GM19455 (cell line): ENCODE results near the gene FBXL19.
"Not testable (repeated sequence)": the region's sequence is repeated elsewhere in the genome, so short reads cannot be mapped to it uniquely, and the experiment has no call there.

Source experiments
- ATAC-seq: cut with Tn5 transposase; IDR thresholded peaks from one replicate; pipeline ENCODE4 v1.9.1; 2021; ENCODE audit not compliant: unreplicated experiment

FBXL19 gene, protein sequence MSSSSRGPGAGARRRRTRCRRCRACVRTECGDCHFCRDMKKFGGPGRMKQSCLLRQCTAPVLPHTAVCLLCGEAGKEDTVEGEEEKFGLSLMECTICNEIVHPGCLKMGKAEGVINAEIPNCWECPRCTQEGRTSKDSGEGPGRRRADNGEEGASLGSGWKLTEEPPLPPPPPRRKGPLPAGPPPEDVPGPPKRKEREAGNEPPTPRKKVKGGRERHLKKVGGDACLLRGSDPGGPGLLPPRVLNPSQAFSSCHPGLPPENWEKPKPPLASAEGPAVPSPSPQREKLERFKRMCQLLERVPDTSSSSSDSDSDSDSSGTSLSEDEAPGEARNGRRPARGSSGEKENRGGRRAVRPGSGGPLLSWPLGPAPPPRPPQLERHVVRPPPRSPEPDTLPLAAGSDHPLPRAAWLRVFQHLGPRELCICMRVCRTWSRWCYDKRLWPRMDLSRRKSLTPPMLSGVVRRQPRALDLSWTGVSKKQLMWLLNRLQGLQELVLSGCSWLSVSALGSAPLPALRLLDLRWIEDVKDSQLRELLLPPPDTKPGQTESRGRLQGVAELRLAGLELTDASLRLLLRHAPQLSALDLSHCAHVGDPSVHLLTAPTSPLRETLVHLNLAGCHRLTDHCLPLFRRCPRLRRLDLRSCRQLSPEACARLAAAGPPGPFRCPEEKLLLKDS

GRCh38 chr16:30923554-30924075 is at the start of gene FBXL19:
Gene FBXL19 (plus strand): TSS chr16:30923572. CDS start chr16:30925755, 2,183 bp downstream.
- no peak for ATAC-seq

DNA sequence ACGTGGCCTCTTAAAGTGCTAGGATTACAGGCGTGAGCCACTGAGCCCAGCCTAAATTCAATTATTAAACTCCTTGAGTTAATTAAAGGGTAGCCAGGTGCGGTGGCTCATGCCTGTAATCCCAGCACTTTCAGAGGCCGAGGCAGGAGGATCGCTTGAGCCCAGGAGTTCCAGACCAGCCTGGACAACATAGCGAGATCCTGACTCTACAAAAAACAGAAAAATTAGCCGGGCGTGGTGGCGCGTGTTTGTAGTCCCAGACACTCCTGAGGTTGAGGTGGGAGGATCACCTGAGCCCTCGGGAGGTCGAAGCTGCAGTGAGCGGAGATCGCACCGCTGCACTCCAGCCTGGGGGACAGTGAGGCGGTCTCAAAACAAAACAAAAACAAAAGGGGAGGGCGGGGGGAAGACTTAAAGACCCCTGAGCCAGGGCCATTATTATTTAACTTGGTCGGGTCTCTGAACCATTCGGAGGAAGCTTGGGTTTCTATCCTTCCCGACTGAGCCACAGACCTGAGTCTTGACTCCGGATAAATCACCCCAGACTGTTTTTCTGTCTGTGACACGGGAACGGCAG is 49.0 kb upstream of the FBXL19 start:
- no peak for ATAC-seq

DNA sequence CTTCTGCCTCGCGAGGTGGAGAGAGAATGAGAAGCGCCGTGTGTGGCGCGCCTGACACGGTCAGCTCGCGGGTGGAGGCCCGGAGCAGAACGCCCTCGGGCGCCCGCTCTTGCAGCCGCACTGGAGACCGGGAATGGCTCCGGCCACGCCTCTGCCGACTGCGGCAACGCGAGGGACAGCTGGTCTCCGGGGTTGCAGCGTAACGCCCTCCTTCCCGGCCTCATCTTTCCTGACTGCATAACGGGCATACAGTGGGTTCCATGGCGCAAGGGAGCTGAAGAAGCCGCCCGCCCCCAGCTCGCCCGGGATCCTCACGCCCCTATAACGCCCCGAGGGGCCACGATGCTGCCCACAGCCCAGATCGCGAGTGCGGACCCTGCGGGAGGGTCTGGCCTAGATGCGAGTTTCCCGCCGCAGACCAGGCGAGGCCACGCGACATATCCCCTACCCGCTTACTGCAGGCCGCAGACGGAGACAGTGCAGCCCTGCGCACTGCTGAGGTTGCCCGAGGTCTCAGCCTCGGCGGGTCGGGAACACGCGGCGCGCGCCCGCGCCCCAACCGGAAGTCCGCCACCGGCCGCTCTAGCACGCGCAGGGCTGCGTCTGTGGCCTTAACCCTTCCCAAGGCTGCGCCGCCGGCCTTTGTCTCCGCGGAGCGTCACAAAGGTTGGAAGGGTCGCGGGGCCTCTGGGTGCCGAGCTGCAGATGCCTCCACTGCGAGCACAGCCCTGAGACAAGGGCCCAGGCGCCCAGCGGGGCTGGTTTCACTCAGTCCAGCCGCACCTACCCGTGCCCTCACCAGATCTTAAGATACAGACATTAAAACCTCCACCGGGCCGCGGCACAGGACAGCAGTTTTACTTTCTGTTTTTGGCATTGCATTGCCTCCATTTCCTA is 48.3 kb upstream of the FBXL19 start:
- peak; percentile 68 for ATAC-seq

- no peak for ATAC-seq
These were observed 47.2 kb upstream of the FBXL19 start for GRCh38 chr16:30875871-30876801.

DNA sequence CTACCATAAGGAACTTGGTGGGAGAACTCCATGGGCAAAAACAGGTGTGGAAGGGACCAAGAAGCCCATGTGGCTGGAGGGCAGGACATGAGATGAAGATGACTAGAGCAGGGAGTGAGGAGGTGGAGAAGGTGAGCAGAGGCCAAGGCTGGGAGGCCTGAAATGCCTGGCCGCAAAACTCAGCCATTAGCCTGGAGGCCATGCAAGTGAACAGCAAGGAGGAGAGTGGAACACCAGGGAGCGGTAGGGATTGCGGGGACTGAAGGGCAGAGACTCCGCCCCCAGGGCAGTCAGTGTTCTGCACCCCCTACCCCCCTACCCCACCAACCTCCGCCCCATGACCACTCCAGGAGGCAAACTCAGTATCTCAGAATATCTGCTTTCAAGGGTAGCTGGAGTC is 46.5 kb upstream of the FBXL19 start:
- ATAC-seq = no peak

DNA sequence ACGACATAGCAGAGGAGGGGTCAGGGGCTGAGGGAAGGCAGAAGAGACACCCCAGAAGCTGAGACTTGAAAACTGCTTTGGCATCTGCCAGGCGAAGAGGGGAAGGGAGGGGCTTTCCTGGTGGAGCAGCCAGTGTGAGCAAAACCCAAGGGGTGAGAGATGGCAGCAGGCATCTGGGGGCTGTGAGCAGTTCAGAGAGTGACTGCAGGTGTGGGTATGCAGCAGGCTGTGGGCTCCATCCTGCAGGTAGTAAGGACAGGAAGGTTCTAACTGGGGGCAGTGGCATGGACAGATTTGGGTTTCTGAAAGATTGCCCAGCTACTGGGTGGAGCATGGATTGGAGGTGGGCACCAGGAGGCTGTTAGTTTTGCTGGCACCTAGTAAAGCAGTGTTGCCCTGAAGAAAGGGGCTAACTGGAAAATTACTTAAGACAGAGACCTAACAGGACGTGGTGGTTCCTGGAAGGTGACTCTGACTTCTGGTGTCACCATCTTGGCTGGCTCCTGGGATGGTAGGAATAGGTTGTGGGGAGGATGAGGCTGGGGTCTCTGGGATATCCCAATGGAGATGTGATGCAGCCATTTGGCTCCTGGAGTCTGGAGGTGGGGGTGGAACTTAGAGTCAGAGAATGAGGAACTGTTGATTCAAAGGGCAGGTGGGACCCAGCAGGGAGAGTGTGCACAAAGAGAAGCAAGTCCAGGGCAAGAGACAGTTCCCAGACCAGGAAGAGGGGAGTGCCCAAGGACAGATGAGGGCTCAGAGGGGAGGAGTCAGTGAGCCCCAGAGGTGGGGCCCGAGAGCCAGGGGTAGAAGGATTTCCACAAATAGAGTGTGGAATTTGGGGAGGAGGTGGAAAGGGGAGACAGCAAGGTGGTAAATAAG is 40.7 kb upstream of the FBXL19 start:
- ATAC-seq = no peak

- ATAC-seq = no peak
These were observed 38.6 kb upstream of the FBXL19 start for GRCh38 chr16:30884760-30885159.

GRCh38 chr16:30885196-30885595 is 38.2 kb upstream of the FBXL19 start:
- ATAC-seq = no peak

DNA sequence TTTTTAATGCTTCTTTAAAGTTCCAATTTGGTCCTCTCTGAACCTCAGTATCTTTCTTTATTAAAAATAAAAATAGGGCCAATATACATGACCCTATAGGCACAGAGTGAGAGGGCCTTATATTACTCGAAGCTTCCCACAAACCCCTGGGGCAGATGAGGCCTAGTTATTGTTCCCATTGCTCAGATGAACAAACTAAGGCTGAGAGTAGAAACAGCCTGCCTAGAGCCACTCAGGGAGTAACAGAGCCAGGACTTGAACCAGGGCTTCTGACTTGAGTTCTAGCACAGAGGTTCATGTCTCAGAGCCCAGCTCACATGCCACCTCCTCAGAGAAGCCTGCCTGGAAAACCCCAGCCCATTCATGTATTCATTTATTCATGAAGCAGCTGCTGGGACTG is 37.2 kb upstream of the FBXL19 start:
- no peak for ATAC-seq

GRCh38 chr16:30887927-30888326 is 35.4 kb upstream of the FBXL19 start:
- ATAC-seq = no peak

DNA sequence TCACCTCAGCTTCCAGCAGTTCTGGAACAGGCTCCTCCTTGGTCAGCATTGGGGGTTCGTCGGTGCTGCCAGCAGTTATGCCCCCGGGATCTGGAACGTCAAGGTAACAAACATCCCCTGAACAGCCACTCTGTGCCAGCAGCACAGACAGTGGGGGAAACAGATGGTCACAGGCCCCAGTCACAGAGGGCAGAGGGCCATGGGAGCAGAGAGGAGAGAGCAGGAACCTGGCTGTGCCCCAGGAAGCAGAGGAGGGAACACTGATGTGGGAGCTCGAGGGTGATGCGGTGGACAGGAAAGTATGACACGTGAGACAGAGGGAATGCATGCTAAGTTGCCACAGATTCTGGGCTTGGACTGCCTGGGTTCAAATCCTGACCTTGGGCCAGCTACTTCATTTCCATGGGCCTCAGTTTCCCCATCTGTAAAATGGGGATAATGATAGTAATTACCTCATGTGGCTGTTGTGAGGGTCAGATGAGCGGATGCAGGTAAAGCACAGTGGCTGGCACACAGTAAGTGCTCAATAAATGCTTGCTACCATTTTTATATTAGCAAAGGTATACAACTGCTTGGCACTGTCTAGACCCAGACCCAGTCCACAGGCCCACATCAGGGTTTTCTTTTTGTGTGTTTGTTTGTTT is 34.4 kb upstream of the FBXL19 start:
- no peak for ATAC-seq

DNA sequence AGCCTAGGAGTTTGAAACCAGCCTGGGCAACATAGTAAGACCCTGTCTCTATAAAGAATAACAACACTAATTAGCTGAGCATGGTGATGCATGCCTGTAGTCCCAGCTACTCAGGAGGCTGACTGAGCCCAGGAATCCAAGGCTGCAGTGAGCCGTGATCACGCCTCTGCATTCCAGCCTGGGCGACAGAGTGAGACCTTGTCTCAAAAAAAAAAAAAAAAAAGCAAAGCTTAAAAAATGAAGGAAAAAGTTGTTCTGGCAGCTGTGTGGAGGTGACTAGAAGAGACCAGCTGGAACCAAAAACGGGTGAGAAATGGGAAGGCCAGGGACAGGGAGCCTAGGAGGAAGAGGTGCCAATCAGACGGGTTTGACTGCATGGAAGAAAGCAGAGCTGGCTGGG is 33.7 kb upstream of the FBXL19 start:
- ATAC-seq = no peak

DNA sequence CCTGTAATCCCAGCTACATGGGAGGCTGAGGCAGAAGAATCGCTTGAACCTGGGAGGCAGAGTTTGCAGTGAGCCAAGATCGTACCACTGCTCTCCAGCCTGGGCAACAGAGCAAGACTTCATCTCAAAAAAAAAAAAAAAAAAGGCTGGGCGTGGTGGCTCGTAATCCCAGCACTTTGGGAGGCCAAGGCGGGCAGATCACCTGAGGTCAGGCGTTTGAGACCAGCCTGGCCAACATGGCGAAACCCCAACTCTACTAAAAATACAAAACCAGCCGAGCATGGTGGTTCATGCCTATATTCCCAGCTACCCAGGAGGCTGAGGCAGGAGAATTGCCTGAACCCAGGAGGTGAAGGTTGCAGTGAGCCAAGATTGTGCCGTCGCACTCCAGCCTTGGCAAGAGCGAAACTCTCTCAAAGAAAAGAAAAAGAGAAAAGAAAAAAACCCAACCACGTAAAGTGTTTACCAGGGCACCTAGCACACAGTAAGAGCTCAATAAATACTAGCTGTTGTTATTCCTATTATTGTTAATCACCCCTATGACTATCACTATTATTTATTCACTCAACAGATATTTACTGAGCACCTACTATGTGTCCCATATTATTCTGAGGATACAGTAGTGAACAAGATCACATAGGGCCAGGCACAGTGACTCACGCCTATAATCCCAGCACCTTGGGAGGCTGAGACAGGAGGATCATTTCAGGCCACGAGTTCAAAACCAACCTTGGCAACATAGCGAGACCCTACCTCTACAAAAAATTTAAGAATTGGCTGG is 32.1 kb upstream of the FBXL19 start:
- not testable (repeated sequence) for ATAC-seq

DNA sequence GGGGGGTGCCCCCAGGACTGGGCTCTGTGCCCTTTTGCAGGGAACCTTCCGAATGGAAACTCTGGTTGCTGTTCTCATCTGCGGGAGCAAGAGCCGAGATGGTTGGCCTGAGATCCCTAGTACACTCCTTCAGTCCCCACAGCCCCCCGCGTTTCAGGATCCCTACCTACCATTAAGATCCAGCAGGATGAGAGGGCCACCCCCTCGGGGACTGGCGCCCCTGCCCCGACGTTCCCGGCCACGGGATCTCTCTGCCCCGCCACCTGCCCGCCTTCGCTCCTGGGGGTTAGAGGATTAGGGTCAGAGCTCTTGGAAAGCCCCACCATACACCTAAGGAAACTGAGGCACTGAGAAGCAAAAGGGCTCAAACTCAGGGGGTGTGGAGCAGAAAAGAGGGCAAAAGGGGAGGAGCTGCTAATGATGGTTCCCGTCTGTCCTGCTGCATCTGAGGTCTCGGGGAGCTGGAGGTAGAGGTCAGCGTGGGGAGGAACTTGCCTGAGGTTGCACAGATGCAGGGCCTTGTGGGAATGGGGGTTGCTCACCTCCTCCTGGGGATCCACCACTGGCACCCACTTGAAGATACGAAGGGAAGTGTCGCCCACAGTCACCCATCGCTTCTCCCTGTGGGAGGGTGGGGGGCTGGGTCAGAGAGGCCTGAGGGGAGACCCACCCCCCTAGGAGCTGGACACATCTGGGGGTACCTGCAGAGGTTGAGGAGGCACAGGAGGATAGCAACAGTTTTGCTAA is 30.5 kb upstream of the FBXL19 start:
- ATAC-seq = no peak

DNA sequence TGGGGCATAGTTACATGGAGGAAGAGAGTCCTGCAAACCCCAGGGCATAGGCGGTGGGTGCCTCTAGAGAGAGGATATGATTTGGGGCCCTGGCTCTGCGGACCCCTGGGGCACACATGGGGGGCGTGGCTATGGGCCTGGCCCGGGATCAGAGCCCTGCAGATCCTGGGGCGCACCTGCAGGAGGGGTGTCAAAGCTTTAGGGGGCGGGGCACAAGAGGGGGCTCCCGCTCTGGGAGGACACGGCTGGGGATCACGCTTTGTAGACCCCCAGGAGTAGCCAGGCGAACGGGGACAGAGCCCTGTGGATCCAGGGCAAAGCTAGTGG is 30.0 kb upstream of the FBXL19 start:
- ATAC-seq = peak; percentile 5

DNA sequence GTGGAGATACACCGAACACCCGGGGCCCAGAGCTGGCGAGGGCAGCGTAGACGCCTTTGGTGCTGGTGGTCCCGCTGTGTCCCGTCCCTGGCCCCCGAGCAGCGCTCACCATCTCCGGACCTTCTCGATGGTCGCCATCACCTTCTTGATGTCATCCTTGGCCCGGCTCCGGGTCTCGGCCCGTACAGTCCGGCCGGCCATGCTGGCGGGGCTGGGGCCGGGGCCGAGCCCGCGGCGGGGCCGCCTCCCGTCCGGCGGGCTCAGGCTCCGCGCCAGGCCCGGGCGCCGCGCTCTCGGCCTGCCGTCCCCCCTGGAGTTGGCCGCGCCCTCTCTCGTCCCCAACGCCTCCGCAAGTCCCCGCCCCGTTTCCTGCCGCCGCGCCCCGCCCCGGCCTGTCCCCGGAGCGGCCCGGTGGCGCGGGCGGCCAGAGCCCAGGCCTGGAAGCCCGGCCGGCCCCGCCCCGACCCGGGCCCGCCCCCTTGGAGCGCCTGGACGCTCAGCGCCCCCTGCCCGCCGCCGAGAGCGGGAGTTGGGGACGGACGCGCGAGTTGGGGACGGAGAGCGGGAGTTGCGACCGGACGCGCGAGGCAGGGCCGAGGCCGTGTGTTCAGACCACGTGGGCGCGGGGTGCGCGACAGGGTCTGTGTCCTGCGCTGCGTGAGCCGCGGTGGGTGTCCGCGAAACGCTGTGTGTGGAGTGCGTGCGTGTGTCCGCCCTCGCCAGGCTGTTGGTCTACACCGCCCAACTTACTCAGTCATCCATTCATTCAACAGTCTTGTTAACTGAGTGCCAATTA is 29.4 kb upstream of the FBXL19 start, which contains the start of gene BCL7C:
Gene BCL7C (minus strand): TSS at position 334 of the 796 bp plus-strand sequence. CDS start 133 bp downstream, at position 201.
- peak; percentile 85 for ATAC-seq
